Spleen (tissue), 7 donors: ENCODE data around the gene ALKBH7.

Experiments
- POLR2A ChIP-seq, 3 donors: fragments of 450-650 bp; IDR thresholded peaks; one replicate each; pipeline ENCODE4 v1.5.1; 2017; ENCODE audit warnings: antibody characterized with exemption in 3 of 3, mild to moderate bottlenecking in 1 of 3
- TF ChIP-seq, protein P1 (sequence below), 11 experiments: fragments of 200-600 bp in 7 of 11; fragments of 450-650 bp in 4 of 11; sonication (generic) in 4 of 11; IDR thresholded peaks in 8 of 11; conservative IDR thresholded peaks in 3 of 11; 1 replicate in 7 of 11; 2 replicates in 4 of 11; pipeline versions ENCODE4 v1.4.0 to v1.8.0; 2016 to 2021; ENCODE audit warnings: antibody characterized with exemption in 11 of 11, inconsistent platforms in 4 of 11, mild to moderate bottlenecking in 1 of 11
- donor health status: DM: no; HTN: no; CAD: no; lungs with moderate emphysema.
- donor health status: DM: no; HTN: no; CAD: no.
- donor health status: DM: no; HTN: no; CAD: no.

DNA sequence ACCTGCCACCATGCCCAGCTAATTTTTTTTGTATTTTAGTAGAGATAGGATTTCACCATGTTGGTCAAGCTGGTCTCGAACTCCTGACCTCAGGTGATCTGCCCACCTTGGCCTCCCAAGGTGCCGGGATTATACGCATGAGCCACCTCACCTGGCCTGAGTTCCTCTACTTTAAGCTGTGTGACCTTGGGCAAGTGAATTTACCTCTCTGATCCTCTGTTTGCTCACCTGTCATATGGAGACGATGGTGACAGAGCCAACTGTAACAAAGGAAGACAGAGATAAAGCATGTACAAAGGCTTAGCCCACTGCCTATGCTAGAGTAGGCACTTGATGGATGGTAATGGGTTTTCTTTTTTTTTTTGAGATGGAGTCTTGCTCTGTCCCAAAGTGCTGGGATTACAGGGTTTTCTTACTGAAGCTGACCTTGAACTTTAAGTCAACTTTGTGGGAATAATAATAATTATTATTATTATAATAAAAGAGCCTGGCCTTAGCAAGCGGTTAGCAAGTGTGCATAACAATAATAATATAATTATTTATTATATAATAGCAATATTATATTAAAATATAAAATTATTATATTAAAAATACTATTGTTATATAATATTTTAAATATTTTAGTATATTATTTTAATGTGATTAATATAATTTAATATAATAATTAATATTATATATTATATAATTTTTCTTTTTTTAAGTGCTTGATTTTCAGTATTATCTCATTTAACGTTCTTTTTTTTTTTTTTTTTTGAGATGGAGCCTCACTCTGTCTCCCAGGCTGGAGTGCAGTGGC lies 37.9 kb upstream of the ALKBH7 start:
- TF ChIP-seq, protein P1, sequence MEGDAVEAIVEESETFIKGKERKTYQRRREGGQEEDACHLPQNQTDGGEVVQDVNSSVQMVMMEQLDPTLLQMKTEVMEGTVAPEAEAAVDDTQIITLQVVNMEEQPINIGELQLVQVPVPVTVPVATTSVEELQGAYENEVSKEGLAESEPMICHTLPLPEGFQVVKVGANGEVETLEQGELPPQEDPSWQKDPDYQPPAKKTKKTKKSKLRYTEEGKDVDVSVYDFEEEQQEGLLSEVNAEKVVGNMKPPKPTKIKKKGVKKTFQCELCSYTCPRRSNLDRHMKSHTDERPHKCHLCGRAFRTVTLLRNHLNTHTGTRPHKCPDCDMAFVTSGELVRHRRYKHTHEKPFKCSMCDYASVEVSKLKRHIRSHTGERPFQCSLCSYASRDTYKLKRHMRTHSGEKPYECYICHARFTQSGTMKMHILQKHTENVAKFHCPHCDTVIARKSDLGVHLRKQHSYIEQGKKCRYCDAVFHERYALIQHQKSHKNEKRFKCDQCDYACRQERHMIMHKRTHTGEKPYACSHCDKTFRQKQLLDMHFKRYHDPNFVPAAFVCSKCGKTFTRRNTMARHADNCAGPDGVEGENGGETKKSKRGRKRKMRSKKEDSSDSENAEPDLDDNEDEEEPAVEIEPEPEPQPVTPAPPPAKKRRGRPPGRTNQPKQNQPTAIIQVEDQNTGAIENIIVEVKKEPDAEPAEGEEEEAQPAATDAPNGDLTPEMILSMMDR (IDR thresholded peaks at IDR 0.05 in 8 of 11, conservative IDR thresholded peaks at IDR 0.05 in 3 of 11) = no peak
- TF ChIP-seq POLR2A (IDR thresholded peaks at IDR 0.05) = no peak
